ENCODE data around the gene CHST9.

Gene CHST9

DNA sequence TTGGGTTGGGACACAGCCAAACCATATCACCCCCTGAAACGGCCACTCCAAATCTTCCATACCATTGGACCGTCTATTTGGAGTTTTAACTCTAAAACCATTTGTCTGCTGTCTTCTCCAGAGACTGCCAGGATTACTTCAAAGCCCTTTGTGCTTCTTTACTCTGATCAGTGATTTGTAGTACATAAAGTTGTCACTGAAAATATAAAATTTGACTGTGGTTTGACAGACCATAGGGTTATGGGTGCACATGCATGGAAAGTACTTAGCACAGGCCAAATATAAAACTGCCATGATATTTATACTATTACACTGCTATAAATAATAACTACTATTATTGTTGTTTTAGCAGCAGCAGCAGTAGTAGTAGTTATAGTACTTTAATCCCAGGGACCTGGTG is 265.9 kb downstream of the CHST9 start:
- no peaks in the 10 kb centered on the region for H3K9me3 ChIP-seq (ENCODE audit: control insufficient read depth, low read length)
- no peak overlapping the region for H3K27ac ChIP-seq (ENCODE audit: low read depth, low read length, severe bottlenecking)
- H3K4me3 ChIP-seq (ENCODE audit: extremely low read depth, insufficient read depth, low read length, poor library complexity, severe bottlenecking), result no peak overlapping the region
- H3K36me3 ChIP-seq (ENCODE audit: control insufficient read depth, insufficient read depth, low read length), result no peaks in the 10 kb centered on the region
- no peaks in the 10 kb centered on the region for H3K4me1 ChIP-seq (ENCODE audit: control insufficient read depth, insufficient read depth, low read length, poor library complexity, severe bottlenecking)
- 100% methylated on average over 2 of the region's 2 CpGs; no CpG with 5 or more reads in 1 of the 2 experiments for WGBS, 2 experiments (ENCODE audit: insufficient coverage in 2 of 2)

DNA sequence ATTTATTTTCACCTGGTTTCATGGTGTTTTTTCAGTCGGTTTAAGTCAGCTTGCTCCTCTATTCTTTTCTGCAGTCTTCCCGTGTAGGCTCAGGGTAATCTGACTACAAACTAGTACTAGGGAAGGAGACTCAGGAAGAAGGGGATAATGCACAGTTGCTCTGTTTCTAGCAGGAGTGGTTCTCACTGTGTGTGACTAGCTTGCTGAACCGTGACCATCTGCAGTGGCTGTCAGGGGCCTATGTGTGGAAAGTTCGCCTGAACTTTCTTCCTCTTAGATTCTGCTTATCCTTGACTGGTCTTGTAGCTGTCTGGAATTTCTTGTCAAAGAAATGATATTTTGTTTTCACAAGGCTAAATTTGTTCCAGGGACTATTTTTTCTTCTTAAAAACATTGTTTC is 273.3 kb downstream of the CHST9 start:
- H3K4me3 ChIP-seq (ENCODE audit: extremely low read depth, insufficient read depth, low read length, poor library complexity, severe bottlenecking), result no peak overlapping the region
- 57 to 100% methylated on average over 1 to 2 of the region's 4 CpGs for WGBS, 2 experiments (ENCODE audit: insufficient coverage in 2 of 2)
- peaks cover 3% of the 10 kb centered on the region for H3K4me1 ChIP-seq (ENCODE audit: control insufficient read depth, insufficient read depth, low read length, poor library complexity, severe bottlenecking)
- no peak overlapping the region for H3K27ac ChIP-seq (ENCODE audit: low read depth, low read length, severe bottlenecking)
- no peaks in the 10 kb centered on the region for H3K36me3 ChIP-seq (ENCODE audit: control insufficient read depth, insufficient read depth, low read length)
- no peaks in the 10 kb centered on the region for H3K9me3 ChIP-seq (ENCODE audit: control insufficient read depth, low read length)

DNA sequence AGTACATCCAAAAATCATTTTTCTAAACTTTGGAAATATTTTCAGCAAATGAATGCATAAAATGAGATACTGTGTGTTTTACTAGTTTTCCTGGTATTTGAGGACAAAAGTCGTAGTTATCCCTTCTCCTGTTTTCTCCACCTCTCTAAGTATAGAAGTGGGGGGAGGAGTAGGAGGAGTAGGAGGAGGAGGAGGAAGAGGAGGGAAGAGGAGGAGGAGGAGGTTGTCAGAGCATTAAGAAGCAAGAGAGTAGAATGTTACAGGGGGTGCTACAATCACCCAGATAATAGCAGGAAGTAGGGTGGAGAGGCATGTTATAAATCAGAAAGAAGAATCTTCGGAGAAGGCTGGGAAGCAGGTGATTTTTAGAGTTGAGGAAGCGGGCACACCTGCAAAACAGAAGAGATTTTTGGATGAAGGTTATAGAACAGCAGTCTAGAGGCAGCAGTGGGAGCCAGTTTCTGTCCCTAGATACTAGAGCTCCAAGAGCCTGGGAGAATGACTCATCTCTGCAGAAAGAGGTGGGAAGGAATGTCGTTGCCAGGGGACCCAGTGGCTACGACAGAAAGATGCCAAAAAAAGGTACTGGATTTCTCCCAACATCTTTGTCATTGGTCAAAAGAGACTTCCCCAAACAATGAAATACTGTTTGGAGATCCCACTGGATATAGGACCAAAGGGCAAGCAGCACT is 275.4 kb downstream of the CHST9 start:
- 32 to 70% methylated on average over 3 of the region's 5 CpGs for WGBS, 2 experiments (ENCODE audit: insufficient coverage in 2 of 2)
- Histone ChIP-seq H3K4me3 (ENCODE audit: extremely low read depth, insufficient read depth, low read length, poor library complexity, severe bottlenecking) (no peak overlapping the region), H3K9me3 (ENCODE audit: control insufficient read depth, low read length) (no peaks in the 10 kb centered on the region), H3K4me1 (ENCODE audit: control insufficient read depth, insufficient read depth, low read length, poor library complexity, severe bottlenecking) (peaks cover 3% of the 10 kb centered on the region), H3K27ac (ENCODE audit: low read depth, low read length, severe bottlenecking) (no peak overlapping the region), H3K36me3 (ENCODE audit: control insufficient read depth, insufficient read depth, low read length) (no peaks in the 10 kb centered on the region)

DNA sequence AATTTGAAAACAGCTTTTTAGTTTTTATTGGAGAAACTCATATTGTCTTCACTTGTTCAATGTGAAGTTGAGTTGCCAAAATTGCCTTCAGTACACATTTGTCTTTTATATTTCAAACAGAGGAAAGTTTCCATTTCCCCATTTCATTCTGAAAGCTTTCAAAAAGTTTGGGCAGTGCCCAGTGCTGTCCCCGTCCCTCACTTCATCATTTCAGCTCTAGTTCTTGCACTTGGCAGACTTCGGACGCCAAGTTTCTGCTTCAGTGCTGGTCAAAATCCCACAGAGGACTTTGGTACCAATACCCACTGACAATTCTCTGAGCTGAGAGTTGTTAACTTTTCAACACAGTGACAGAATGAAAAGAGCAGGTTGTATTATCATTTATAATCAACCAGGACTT is 276.2 kb downstream of the CHST9 start:
- H3K4me1 ChIP-seq (ENCODE audit: control insufficient read depth, insufficient read depth, low read length, poor library complexity, severe bottlenecking), result peaks cover 3% of the 10 kb centered on the region
- 67% methylated on average over 3 of the region's 3 CpGs; no CpG with 5 or more reads in 1 of the 2 experiments for WGBS, 2 experiments (ENCODE audit: insufficient coverage in 2 of 2)
- no peak overlapping the region for H3K4me3 ChIP-seq (ENCODE audit: extremely low read depth, insufficient read depth, low read length, poor library complexity, severe bottlenecking)
- H3K9me3 ChIP-seq (ENCODE audit: control insufficient read depth, low read length), result peaks cover 2% of the 10 kb centered on the region
- H3K27ac ChIP-seq (ENCODE audit: low read depth, low read length, severe bottlenecking), result no peak overlapping the region
- H3K36me3 ChIP-seq (ENCODE audit: control insufficient read depth, insufficient read depth, low read length), result no peaks in the 10 kb centered on the region

DNA sequence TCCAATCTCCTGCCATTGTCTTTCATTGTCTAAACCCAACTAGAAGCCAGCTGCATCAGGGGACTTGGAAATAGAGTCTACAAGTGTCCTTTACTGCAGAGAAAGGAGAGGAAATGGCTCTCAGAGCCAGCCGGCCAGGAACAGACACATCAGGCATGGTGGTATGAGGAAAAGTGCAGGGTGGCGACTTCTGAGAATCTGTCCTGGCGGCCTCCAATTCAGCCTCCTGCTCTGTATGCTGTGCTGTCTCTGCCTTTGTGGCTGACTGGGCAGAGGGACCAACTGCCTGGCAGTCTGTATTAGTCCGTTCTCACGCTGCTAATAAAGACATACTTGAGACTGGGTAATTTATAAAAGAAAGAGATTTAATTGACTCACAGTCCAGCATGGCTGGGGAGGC is 282.8 kb downstream of the CHST9 start:
- Histone ChIP-seq H3K27ac (ENCODE audit: low read depth, low read length, severe bottlenecking) (no peak overlapping the region), H3K36me3 (ENCODE audit: control insufficient read depth, insufficient read depth, low read length) (no peaks in the 10 kb centered on the region), H3K4me1 (ENCODE audit: control insufficient read depth, insufficient read depth, low read length, poor library complexity, severe bottlenecking) (no peaks in the 10 kb centered on the region), H3K4me3 (ENCODE audit: extremely low read depth, insufficient read depth, low read length, poor library complexity, severe bottlenecking) (no peak overlapping the region), H3K9me3 (ENCODE audit: control insufficient read depth, low read length) (peaks cover 15% of the 10 kb centered on the region)
- WGBS, 2 experiments (ENCODE audit: insufficient coverage in 2 of 2), result 92 to 96% methylated on average over 4 to 5 of the region's 5 CpGs

DNA sequence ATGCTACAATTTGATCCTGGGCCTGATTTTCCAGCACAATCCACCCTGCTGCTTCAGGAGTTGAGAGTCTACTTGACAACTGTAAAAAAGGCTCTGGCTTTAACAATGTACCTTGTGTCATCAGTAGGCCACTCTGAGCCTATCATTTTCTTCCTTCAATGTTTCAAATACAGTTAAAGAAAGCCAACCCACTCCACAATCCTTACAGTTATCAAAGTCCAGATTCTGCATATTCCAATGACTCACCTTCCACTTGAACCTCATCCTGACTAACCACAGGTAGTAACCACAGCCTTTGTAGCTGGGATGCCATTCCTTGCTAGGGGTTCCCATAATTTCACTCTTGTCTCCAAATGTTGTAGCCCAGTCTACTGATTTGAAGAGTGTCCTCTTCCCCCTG is 284.1 kb downstream of the CHST9 start:
- no peak overlapping the region for H3K27ac ChIP-seq (ENCODE audit: low read depth, low read length, severe bottlenecking)
- no peaks in the 10 kb centered on the region for H3K4me1 ChIP-seq (ENCODE audit: control insufficient read depth, insufficient read depth, low read length, poor library complexity, severe bottlenecking)
- no peaks in the 10 kb centered on the region for H3K36me3 ChIP-seq (ENCODE audit: control insufficient read depth, insufficient read depth, low read length)
- H3K4me3 ChIP-seq (ENCODE audit: extremely low read depth, insufficient read depth, low read length, poor library complexity, severe bottlenecking), result no peak overlapping the region
- peaks cover 15% of the 10 kb centered on the region for H3K9me3 ChIP-seq (ENCODE audit: control insufficient read depth, low read length)

DNA sequence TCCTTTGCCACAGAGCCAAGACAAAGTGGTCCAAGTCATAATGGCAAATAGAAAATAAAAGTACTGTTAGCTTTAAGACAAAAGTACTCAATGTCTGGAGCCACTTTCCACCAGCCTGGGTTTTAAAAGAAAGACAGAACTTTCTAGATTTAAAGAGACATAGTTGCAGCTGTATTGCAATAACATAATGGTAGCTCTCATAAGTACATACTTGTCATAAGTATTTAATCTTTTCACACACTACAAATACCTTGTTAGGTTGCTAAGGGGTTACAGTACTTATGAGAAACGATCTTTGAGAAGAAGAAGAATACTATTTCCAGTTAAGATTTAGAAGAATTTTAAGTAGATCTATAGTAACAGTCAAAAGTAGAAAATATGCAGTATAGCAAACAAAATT is 290.7 kb downstream of the CHST9 start:
- WGBS, 2 experiments (ENCODE audit: insufficient coverage in 2 of 2), result no CpG with 5 or more reads among the region's 1 CpG
- Histone ChIP-seq H3K4me3 (ENCODE audit: extremely low read depth, insufficient read depth, low read length, poor library complexity, severe bottlenecking) (no peak overlapping the region), H3K36me3 (ENCODE audit: control insufficient read depth, insufficient read depth, low read length) (no peaks in the 10 kb centered on the region), H3K27ac (ENCODE audit: low read depth, low read length, severe bottlenecking) (no peak overlapping the region), H3K4me1 (ENCODE audit: control insufficient read depth, insufficient read depth, low read length, poor library complexity, severe bottlenecking) (no peaks in the 10 kb centered on the region), H3K9me3 (ENCODE audit: control insufficient read depth, low read length) (no peaks in the 10 kb centered on the region)

DNA sequence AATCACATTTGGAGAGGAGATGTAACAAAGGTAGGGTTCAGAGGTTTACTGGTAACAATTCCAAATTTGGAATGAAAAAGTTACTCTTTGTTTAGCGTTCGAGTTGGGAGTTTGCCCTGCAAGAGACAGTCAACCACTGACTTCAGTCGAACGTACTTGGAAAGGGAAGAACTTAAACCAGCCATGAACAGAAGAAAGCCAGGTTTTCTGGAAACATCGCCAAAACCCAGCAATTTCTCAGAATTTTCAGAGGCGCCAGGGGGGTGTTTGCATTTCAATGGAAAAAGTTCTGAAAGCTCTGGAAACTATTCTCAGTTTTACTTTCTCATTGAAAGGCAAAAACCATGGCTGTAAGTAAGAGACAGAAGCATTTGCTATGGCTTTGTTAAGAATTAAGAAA is 291.1 kb downstream of the CHST9 start:
- Histone ChIP-seq H3K4me1 (ENCODE audit: control insufficient read depth, insufficient read depth, low read length, poor library complexity, severe bottlenecking) (no peaks in the 10 kb centered on the region), H3K27ac (ENCODE audit: low read depth, low read length, severe bottlenecking) (no peak overlapping the region), H3K9me3 (ENCODE audit: control insufficient read depth, low read length) (no peaks in the 10 kb centered on the region), H3K4me3 (ENCODE audit: extremely low read depth, insufficient read depth, low read length, poor library complexity, severe bottlenecking) (no peak overlapping the region), H3K36me3 (ENCODE audit: control insufficient read depth, insufficient read depth, low read length) (no peaks in the 10 kb centered on the region)
- 25 to 29% methylated on average over 6 of the region's 6 CpGs for WGBS, 2 experiments (ENCODE audit: insufficient coverage in 2 of 2)

DNA sequence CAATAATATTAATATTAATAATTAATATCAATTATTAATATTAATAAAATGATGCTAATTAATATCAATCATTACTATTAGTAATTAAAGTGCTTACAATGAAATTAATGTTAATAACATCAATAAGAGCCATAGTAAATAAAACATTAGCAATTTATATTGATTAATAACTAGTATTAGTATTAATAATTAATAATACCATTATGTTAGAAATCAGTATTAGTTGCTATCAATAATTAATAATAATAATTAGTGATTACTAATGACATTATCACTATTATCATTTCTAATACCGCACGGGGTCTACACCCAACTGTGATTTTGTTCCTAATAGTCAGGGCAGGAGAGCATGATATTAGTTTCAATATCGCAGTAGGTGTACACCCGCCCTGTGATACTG is 296.8 kb downstream of the CHST9 start:
- Histone ChIP-seq H3K4me3 (ENCODE audit: extremely low read depth, insufficient read depth, low read length, poor library complexity, severe bottlenecking) (no peak overlapping the region), H3K27ac (ENCODE audit: low read depth, low read length, severe bottlenecking) (no peak overlapping the region), H3K36me3 (ENCODE audit: control insufficient read depth, insufficient read depth, low read length) (no peaks in the 10 kb centered on the region), H3K9me3 (ENCODE audit: control insufficient read depth, low read length) (no peaks in the 10 kb centered on the region), H3K4me1 (ENCODE audit: control insufficient read depth, insufficient read depth, low read length, poor library complexity, severe bottlenecking) (no peaks in the 10 kb centered on the region)
- 94% methylated on average over 3 of the region's 4 CpGs; no CpG with 5 or more reads in 1 of the 2 experiments for WGBS, 2 experiments (ENCODE audit: insufficient coverage in 2 of 2)

DNA sequence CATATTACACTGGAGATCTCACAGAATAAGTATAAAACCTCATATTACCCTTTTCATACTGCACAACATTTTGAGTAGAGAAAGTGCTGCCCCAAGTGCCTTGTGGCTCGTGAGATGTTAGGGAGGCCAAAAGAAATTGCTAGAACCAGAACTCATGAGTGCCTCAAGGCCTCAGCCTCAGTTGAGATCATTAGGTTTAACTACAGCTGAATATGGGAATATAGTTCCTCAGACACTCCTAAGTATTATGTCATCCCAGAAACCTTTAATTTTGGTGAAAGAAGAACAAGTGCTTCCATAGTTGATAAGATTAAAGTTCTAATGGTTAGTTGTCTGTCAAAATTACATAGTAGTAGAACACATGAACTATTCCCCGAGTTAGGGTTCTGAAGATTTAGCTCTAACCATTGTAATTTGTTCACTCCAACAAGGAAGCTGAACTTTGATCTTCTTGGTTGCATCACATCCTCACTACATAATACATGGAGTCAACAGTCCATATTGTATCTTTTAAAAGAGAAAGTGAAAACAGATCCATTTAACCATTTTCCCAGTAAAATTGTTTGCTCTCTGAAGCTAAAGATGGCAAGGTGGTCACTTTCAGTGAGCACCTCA is 310.0 kb downstream of the CHST9 start:
- WGBS, 2 experiments (ENCODE audit: insufficient coverage in 2 of 2), result 67 to 100% methylated on average over 1 of the region's 2 CpGs
- no peaks in the 10 kb centered on the region for H3K36me3 ChIP-seq (ENCODE audit: control insufficient read depth, insufficient read depth, low read length)
- no peak overlapping the region for H3K4me3 ChIP-seq (ENCODE audit: extremely low read depth, insufficient read depth, low read length, poor library complexity, severe bottlenecking)
- no peaks in the 10 kb centered on the region for H3K4me1 ChIP-seq (ENCODE audit: control insufficient read depth, insufficient read depth, low read length, poor library complexity, severe bottlenecking)
- no peak overlapping the region for H3K27ac ChIP-seq (ENCODE audit: low read depth, low read length, severe bottlenecking)
- H3K9me3 ChIP-seq (ENCODE audit: control insufficient read depth, low read length), result no peaks in the 10 kb centered on the region

DNA sequence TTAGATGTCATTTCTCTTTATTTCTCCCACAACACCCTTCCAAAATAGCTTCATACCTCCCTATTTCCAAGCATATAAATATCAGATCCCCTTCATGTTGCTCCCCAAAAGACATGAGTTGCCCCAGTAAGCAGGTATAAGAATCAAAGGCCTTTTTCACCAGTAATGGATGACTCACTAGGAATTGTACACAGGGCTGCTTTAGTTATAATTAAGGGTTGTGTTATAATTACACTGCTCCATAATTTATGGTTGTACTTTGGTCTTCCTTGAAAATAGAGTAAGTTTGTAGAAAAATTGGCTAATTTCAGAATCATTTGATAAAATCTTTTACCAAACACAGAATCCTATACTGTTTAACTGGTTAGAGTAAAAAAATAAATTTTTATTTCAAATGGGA is 310.8 kb downstream of the CHST9 start:
- no peak overlapping the region for H3K4me3 ChIP-seq (ENCODE audit: extremely low read depth, insufficient read depth, low read length, poor library complexity, severe bottlenecking)
- H3K36me3 ChIP-seq (ENCODE audit: control insufficient read depth, insufficient read depth, low read length), result no peaks in the 10 kb centered on the region
- no peaks in the 10 kb centered on the region for H3K9me3 ChIP-seq (ENCODE audit: control insufficient read depth, low read length)
- no peak overlapping the region for H3K27ac ChIP-seq (ENCODE audit: low read depth, low read length, severe bottlenecking)
- no peaks in the 10 kb centered on the region for H3K4me1 ChIP-seq (ENCODE audit: control insufficient read depth, insufficient read depth, low read length, poor library complexity, severe bottlenecking)
